ENCODE measurements around the gene FAF1. TPM values are rescaled to one million over a fixed set of nuclear protein-coding genes. Genes with fewer than 3 reads are reported as not detected.
A peak's percentile ranks its signal among the peaks of the same experiment; 100 is the strongest.
"Not testable (repeated sequence)": the region's sequence is repeated elsewhere in the genome, so short reads cannot be mapped to it uniquely, and the experiment has no call there.

Gene FAF1
- total RNA-seq, 1 donor from 2014 or later = 59.7 TPM

GRCh38 chr1:50750021-50750619 lies 209.9 kb downstream of the FAF1 start:
- Mint-ChIP-seq H3K4me1 (ENCODE audit: low read depth) (no peaks in the 10 kb centered on the region), H3K9me3 (peaks cover 6% of the 10 kb centered on the region), H3K4me3 (ENCODE audit: low read depth) (no peak overlapping the region), H3K36me3 (ENCODE audit: low read depth) (peaks cover 11% of the 10 kb centered on the region), H3K27ac (no peak overlapping the region), H3K27me3 (ENCODE audit: low read depth) (no peaks in the 10 kb centered on the region)
- no peak for DNase-seq (ENCODE audit: low spot score)
- intact Hi-C loops (cut with micrococcal nuclease) = no loop called here

GRCh38 chr1:50747394-50747793 lies 212.7 kb downstream of the FAF1 start:
- DNase-seq (ENCODE audit: low spot score) = no peak
- no peaks in the 10 kb centered on the region for H3K9me3 Mint-ChIP-seq
- peaks cover 10% of the 10 kb centered on the region for H3K36me3 Mint-ChIP-seq (ENCODE audit: low read depth)
- H3K4me3 Mint-ChIP-seq (ENCODE audit: low read depth) = no peak overlapping the region
- no peaks in the 10 kb centered on the region for H3K27me3 Mint-ChIP-seq (ENCODE audit: low read depth)
- no peak overlapping the region for H3K27ac Mint-ChIP-seq
- H3K4me1 Mint-ChIP-seq (ENCODE audit: low read depth) = no peaks in the 10 kb centered on the region
- intact Hi-C loops (cut with micrococcal nuclease) = no loop called here

- Mint-ChIP-seq H3K4me1 (ENCODE audit: low read depth) (no peaks in the 10 kb centered on the region), H3K36me3 (ENCODE audit: low read depth) (peaks cover 14% of the 10 kb centered on the region)
- intact Hi-C loops (cut with micrococcal nuclease) = no loop called here
Measured at GRCh38 chr1:50742523-50742922, 217.5 kb downstream of the FAF1 start.

GRCh38 chr1:50739125-50739524 lies 220.9 kb downstream of the FAF1 start:
- no peak for DNase-seq (ENCODE audit: low spot score)
- intact Hi-C loops (cut with micrococcal nuclease) = no loop called here
- Mint-ChIP-seq H3K36me3 (ENCODE audit: low read depth) (peaks cover 16% of the 10 kb centered on the region), H3K4me1 (ENCODE audit: low read depth) (peaks cover under 1% of the 10 kb centered on the region), H3K27me3 (ENCODE audit: low read depth) (no peaks in the 10 kb centered on the region), H3K27ac (no peak overlapping the region), H3K4me3 (ENCODE audit: low read depth) (no peak overlapping the region), H3K9me3 (no peaks in the 10 kb centered on the region)

More at GRCh38 chr1:50742523-50742922, 217.5 kb downstream of the FAF1 start:
- no peak overlapping the region for H3K27ac Mint-ChIP-seq
- no peak for DNase-seq (ENCODE audit: low spot score)
- H3K27me3 Mint-ChIP-seq (ENCODE audit: low read depth) = no peaks in the 10 kb centered on the region
- H3K4me3 Mint-ChIP-seq (ENCODE audit: low read depth) = no peak overlapping the region
- H3K9me3 Mint-ChIP-seq = no peaks in the 10 kb centered on the region

- intact Hi-C loops (cut with micrococcal nuclease) = no loop called here
- H3K4me3 Mint-ChIP-seq (ENCODE audit: low read depth) = no peak overlapping the region
Measured at GRCh38 chr1:50735443-50735842, 224.6 kb downstream of the FAF1 start.

GRCh38 chr1:50727578-50727977 lies 232.5 kb downstream of the FAF1 start:
- H3K36me3 Mint-ChIP-seq (ENCODE audit: low read depth); DNase-seq (ENCODE audit: low spot score); intact Hi-C loops (cut with micrococcal nuclease); H3K9me3 Mint-ChIP-seq; H3K27ac Mint-ChIP-seq; H3K4me3 Mint-ChIP-seq (ENCODE audit: low read depth); H3K27me3 Mint-ChIP-seq (ENCODE audit: low read depth): not testable (repeated sequence)
- peaks cover 17% of the 10 kb centered on the region for H3K4me1 Mint-ChIP-seq (ENCODE audit: low read depth)

More at GRCh38 chr1:50735443-50735842, 224.6 kb downstream of the FAF1 start:
- Mint-ChIP-seq H3K36me3 (ENCODE audit: low read depth) (peaks cover 6% of the 10 kb centered on the region), H3K9me3 (no peaks in the 10 kb centered on the region), H3K27me3 (ENCODE audit: low read depth) (no peaks in the 10 kb centered on the region), H3K27ac (no peak overlapping the region), H3K4me1 (ENCODE audit: low read depth) (peaks cover 13% of the 10 kb centered on the region)
- no peak for DNase-seq (ENCODE audit: low spot score)

- H3K4me3 Mint-ChIP-seq (ENCODE audit: low read depth) = no peak overlapping the region
Measured at GRCh38 chr1:50724626-50725286, 235.3 kb downstream of the FAF1 start.

GRCh38 chr1:50720457-50721053 lies 239.5 kb downstream of the FAF1 start:
- no peak overlapping the region for H3K4me3 Mint-ChIP-seq (ENCODE audit: low read depth)
- H3K27ac Mint-ChIP-seq = no peak overlapping the region
- no peak for DNase-seq (ENCODE audit: low spot score)
- H3K27me3 Mint-ChIP-seq (ENCODE audit: low read depth) = no peaks in the 10 kb centered on the region
- H3K9me3 Mint-ChIP-seq = no peaks in the 10 kb centered on the region
- intact Hi-C loops (cut with micrococcal nuclease) = no loop called here
- H3K36me3 Mint-ChIP-seq (ENCODE audit: low read depth) = peaks cover 7% of the 10 kb centered on the region
- H3K4me1 Mint-ChIP-seq (ENCODE audit: low read depth) = peaks cover 16% of the 10 kb centered on the region

More at GRCh38 chr1:50724626-50725286, 235.3 kb downstream of the FAF1 start:
- no peak for DNase-seq (ENCODE audit: low spot score)
- Mint-ChIP-seq H3K9me3 (no peaks in the 10 kb centered on the region), H3K27ac (peak overlapping the region; percentile 23), H3K36me3 (ENCODE audit: low read depth) (peaks cover 5% of the 10 kb centered on the region), H3K27me3 (ENCODE audit: low read depth) (no peaks in the 10 kb centered on the region), H3K4me1 (ENCODE audit: low read depth) (peaks cover 16% of the 10 kb centered on the region)
- intact Hi-C loops (cut with micrococcal nuclease) = no loop called here

- H3K9me3 Mint-ChIP-seq = no peaks in the 10 kb centered on the region
- H3K27me3 Mint-ChIP-seq (ENCODE audit: low read depth) = no peaks in the 10 kb centered on the region
- H3K4me3 Mint-ChIP-seq (ENCODE audit: low read depth) = no peak overlapping the region
- H3K36me3 Mint-ChIP-seq (ENCODE audit: low read depth) = peaks cover 5% of the 10 kb centered on the region
- H3K27ac Mint-ChIP-seq = no peak overlapping the region
- peaks cover 4% of the 10 kb centered on the region for H3K4me1 Mint-ChIP-seq (ENCODE audit: low read depth)
- no peak for DNase-seq (ENCODE audit: low spot score)
- intact Hi-C loops (cut with micrococcal nuclease) = no loop called here
Measured at GRCh38 chr1:50719126-50719525, 240.9 kb downstream of the FAF1 start.

- no peaks in the 10 kb centered on the region for H3K27me3 Mint-ChIP-seq (ENCODE audit: low read depth)
- peaks cover 4% of the 10 kb centered on the region for H3K36me3 Mint-ChIP-seq (ENCODE audit: low read depth)
- no peak overlapping the region for H3K4me3 Mint-ChIP-seq (ENCODE audit: low read depth)
- no peaks in the 10 kb centered on the region for H3K4me1 Mint-ChIP-seq (ENCODE audit: low read depth)
- no peak overlapping the region for H3K27ac Mint-ChIP-seq
- intact Hi-C loops (cut with micrococcal nuclease) = no loop called here
- DNase-seq (ENCODE audit: low spot score) = no peak
- no peaks in the 10 kb centered on the region for H3K9me3 Mint-ChIP-seq
Measured at GRCh38 chr1:50717327-50717726, 242.7 kb downstream of the FAF1 start.

GRCh38 chr1:50716455-50716854 lies 243.6 kb downstream of the FAF1 start:
- DNase-seq (ENCODE audit: low spot score); H3K27me3 Mint-ChIP-seq (ENCODE audit: low read depth); H3K27ac Mint-ChIP-seq; intact Hi-C loops (cut with micrococcal nuclease); H3K4me1 Mint-ChIP-seq (ENCODE audit: low read depth); H3K36me3 Mint-ChIP-seq (ENCODE audit: low read depth); H3K9me3 Mint-ChIP-seq; H3K4me3 Mint-ChIP-seq (ENCODE audit: low read depth): not testable (repeated sequence)

GRCh38 chr1:50710099-50710498 lies 250.0 kb downstream of the FAF1 start:
- DNase-seq (ENCODE audit: low spot score) = no peak
- Mint-ChIP-seq H3K4me1 (ENCODE audit: low read depth) (no peaks in the 10 kb centered on the region), H3K4me3 (ENCODE audit: low read depth) (no peak overlapping the region), H3K27ac (no peak overlapping the region), H3K9me3 (no peaks in the 10 kb centered on the region), H3K27me3 (ENCODE audit: low read depth) (no peaks in the 10 kb centered on the region), H3K36me3 (ENCODE audit: low read depth) (no peaks in the 10 kb centered on the region)
- intact Hi-C loops (cut with micrococcal nuclease) = no loop called here

- H3K27ac Mint-ChIP-seq = no peak overlapping the region
- intact Hi-C loops (cut with micrococcal nuclease) = no loop called here
- H3K36me3 Mint-ChIP-seq (ENCODE audit: low read depth) = no peaks in the 10 kb centered on the region
- H3K27me3 Mint-ChIP-seq (ENCODE audit: low read depth) = no peaks in the 10 kb centered on the region
- H3K4me1 Mint-ChIP-seq (ENCODE audit: low read depth) = no peaks in the 10 kb centered on the region
- H3K4me3 Mint-ChIP-seq (ENCODE audit: low read depth) = no peak overlapping the region
- no peak for DNase-seq (ENCODE audit: low spot score)
- no peaks in the 10 kb centered on the region for H3K9me3 Mint-ChIP-seq
Measured at GRCh38 chr1:50707824-50708223, 252.2 kb downstream of the FAF1 start.
